Bone marrow (tissue), 2 donors: ENCODE data around the gene RNF112.

Experiments used
- DNase-seq, 2 donors: peaks; one replicate each; lab custom pipeline; 2025; lab: John Stamatoyannopoulos, UW

Gene RNF112

DNA sequence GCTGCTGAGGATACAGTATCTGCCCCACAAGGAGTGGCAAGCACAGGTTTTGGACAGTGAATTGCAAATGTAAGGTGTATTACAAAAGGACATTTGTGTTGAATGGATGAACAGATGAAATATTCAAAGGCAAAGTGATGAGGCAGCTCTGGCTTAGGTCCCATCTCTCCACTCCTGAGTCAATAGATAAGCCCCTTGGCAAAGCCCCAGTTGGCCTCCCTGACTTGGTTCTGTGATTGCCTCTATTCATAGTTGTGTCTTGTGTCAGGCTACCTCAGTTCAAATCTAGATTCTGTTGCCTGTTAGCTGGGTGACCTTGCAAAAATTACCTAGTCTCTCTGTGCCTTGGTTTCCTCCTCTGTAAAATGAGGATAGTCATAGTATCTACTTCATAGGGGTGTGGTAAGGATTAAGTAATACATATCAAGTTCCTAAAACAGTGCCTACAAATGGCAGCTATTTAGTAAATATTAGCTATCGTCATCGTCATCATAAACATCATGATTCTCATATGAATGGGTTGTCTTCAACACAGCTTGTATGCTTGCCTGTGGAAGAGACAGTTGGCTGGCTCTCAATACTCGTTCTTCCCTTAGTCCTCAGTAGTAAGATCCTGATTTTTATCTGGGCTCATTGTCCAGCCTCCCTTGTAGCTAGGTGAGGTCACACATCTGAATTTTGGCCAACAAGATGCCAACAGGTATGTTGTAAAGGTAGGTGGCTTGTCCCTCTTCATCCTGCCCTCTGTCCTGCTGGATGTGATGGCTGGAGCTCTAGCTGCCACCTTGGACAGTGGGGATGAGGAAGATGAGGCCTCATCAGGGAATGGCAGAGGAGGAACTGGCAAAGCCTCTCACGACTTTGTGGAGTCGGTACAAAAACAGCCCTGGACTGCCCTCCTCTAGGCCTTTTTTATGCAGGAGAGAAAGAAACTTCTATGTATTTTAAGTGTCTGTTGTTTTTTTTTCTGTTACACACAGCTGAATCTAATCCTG, 21.9 kb upstream of the RNF112 start:
- DNase-seq: no peak

GRCh38 chr17:19390951-19391350, 20.1 kb upstream of the RNF112 start:
- DNase-seq: no peak

DNA sequence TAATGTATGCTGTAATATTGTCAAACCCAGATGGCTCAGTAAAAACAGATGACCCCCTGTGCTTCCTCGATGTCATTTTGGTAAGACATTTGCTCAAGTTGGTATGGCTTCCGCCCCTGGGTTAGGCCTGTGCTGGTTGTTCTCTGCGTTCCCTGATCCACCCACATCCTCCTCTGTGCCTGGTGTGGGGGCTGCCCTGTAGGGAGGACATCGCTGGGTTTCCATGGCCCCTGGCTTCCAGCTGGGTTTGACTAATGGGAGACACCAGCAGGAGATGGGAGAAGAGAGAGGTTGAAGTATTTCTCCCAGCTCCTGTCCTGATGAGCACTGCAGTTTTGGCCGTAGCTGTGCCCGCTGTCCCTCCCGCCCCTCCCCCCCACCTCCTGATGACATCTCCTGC, 19.6 kb upstream of the RNF112 start:
- no peak for DNase-seq

DNA sequence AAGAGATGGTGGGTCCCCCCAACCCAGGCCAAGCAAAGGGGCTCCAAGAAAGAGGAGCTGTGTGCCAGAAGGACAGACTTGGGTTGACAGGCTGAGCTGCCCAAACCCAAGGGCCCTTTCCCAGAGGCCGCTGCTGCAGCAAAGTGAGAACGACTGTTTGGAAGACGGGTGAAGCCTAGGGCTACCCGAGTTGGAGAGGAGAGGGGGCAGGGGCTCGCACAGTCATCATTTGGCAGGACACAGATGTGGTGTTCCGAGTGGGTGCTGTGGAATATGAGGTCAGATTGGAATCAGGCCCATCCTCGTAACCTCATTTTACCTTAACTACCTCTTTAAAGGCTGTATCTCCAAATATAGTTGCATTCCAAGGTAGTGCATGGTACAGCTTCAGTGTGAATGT, 18.7 kb upstream of the RNF112 start:
- DNase-seq: no peak

GRCh38 chr17:19397556-19398041, 13.4 kb upstream of the RNF112 start:
- no peak for DNase-seq

GRCh38 chr17:19398301-19399181, 12.5 kb upstream of the RNF112 start:
- peak; percentile 28 to 48 for DNase-seq

DNA sequence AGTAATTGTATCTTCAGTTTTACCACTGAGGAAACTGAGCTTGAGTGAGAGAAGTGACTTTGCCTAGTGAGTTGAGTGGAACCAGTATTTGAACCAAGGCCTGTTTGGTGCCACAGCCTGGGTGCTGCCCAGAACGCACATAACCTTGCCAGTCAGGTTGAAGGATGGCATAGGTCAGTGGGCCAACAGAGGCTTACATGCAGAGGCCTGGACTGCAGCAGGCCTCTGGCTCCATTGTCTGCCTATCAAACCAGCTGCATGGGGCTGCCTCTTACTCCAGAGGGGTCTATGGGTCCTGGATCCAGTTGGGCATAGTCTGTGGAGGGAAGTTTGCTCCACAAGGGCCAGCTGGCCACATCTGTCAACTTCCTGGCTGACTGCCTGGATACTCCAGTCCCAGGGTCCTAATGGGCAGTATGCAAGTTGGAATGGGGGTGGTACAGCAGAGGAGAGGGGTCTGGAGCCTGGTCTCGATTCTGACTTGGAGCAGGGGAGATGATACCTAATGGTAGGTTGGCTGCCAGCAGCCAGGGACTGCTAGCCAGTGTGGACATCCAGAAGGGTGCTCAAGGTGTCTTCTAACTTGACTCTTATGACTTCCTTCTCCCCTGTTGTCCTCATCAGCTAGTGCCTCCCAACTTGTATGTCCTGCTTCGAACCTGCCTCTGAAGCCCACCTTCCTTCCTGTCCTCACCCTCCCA, 11.1 kb upstream of the RNF112 start:
- no peak for DNase-seq

- DNase-seq: no peak
Measured at GRCh38 chr17:19401321-19402010, 9.6 kb upstream of the RNF112 start.

GRCh38 chr17:19402171-19402570, 8.9 kb upstream of the RNF112 start:
- DNase-seq: no peak

DNA sequence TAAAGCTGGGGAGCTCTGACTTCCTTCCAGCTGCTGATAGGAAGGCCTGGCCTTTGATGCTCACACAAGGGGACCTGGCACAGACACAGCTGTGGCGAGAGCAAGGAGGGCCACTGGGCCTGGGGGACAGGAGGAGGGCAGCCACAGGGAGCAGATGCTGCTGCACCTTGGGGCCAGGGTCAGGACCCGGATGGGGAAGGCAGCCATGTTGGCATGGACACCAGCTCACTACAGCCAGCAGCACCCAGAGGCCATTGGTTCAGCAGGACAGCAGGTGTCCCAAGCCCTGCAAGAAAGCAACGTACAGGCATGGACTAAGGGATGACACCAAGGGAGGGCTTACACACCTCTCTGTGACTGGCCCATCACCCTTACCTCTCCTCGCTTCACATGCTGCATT, 8.0 kb upstream of the RNF112 start:
- DNase-seq: no peak

DNA sequence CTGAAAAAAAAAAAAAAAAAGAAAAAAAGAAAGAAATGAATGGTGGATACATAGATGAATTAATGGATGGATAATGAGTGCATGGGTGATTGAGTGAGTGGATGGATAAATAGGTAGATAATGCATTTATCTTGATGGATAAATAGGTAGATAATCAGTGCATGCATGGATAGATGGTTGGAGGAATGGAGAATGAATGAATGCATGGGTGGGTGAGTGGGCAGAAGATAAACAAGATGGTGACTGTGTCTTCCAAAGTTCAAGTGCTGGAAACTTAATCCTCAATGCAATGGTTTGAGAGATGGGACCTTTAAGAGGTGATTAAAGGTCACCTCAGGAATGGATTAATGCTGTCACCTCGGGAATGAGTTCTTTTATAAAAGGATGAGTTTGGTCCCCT, 6.8 kb upstream of the RNF112 start:
- no peak for DNase-seq

DNA sequence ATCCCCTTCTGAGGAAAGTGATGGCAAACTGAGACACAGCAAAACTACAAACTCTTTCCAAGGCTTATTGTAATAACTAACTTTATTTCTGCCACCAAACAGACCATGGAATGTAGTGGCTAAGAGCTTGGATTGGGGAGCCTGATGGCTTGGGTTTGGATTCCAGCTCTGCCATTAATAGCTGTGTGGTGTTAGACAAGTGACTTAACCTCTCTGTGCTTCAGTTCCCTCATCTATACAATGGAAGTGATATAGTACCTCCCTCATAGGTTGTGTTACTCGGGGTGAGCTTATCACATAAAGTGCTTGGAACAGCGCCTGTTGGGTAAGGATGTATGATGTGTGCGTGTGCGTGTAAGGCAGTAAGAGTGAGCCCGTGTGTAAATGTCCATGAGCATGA, 5.9 kb upstream of the RNF112 start:
- no peak for DNase-seq

- no peak for DNase-seq
Measured at GRCh38 chr17:19407601-19408345, 3.3 kb upstream of the RNF112 start.

- DNase-seq: no peak
Measured at GRCh38 chr17:19408346-19408710, 2.7 kb upstream of the RNF112 start.

GRCh38 chr17:19409066-19409465, 2.0 kb upstream of the RNF112 start:
- no peak for DNase-seq

DNA sequence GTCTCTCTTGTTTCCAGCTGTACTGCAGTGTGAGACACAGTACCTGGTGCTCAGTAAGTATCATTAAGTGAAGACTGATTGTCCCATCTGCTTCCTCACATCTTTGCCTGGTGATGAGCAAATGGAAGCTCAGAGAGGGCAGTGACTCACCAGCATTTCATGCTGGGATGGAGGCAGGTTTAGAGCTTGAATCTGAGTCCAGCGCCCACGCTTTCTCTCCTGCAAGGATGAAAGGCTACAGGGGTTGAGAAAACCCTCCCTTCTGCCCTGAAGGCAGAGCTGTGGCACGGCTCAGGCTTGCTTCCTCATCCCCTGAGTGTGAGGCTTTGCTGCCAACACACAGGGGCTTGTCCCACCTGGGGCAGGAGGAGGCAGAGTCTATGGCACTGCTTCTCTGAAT, 1.5 kb upstream of the RNF112 start:
- DNase-seq: no peak

DNA sequence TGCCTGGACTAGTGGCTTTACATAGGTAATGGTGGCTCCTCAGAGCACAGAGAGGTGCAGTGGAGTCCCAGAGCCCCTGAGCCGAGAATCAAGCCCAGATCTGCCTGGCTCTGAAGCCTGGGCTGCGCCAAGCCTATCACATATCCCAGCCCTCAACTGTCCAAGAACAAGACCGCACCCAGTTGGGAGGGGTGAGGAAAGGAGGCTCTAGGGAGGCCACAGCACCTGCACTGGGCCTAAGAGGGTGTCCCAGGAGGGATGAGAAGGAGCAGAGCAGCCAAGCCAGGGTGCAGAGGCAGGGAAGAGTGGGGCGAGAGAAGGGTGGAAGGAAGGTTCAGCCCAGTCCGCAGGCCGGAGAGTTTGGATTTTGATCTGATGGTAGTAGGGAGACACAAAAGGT, 941 bp upstream of the RNF112 start:
- no peak for DNase-seq

DNA sequence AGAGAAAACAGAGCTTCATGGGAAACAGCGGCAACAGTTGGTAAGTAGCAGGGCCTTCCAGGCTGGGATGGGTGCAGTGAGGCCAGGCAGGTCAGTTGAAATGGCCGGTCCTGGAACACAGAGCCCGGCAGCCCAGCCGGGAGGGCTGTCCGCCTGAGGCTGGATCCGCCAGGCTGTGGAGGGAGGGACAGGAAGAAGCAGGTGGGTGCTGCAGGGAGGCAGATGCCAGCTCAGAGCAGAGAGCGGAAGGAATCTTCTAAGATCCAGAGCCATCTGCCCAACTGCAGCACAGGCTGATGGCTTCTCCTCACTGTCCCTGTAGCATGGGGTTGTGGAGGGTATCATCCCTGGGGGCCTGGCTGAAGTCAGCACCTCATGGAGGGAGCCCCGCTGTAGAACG, 599 bp downstream of the RNF112 start:
- no peak for DNase-seq

GRCh38 chr17:19412510-19412909, 1.5 kb downstream of the RNF112 start:
- no peak for DNase-seq

DNA sequence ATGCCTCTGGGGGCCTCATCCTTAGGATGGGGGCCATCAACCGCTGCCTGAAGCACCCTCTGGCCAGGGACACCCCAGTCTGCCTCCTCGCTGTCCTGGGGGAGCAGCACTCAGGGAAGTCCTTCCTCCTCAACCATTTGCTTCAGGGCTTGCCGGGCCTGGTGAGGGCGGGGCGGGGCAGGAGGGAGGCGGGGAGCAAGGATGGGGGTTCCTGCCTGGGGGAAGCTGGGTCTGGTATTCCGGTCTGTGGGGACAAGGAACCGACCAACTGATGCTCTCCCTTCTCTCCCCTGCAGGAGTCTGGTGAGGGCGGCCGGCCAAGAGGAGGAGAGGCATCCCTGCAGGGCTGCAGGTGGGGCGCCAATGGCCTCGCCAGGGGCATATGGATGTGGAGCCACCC, 2.0 kb downstream of the RNF112 start:
- DNase-seq: no peak

GRCh38 chr17:19413761-19414160, 2.7 kb downstream of the RNF112 start:
- DNase-seq: no peak
